GM10847 (cell line): ENCODE data around the gene ZFYVE27.

Experiments
- POLR2A ChIP-seq: IDR thresholded peaks from 2 replicates; pipeline ENCODE4 v1.6.1; 2011; ENCODE audit not compliant: insufficient read length; ENCODE audit errors: extremely low read depth

The ZFYVE27 gene

DNA sequence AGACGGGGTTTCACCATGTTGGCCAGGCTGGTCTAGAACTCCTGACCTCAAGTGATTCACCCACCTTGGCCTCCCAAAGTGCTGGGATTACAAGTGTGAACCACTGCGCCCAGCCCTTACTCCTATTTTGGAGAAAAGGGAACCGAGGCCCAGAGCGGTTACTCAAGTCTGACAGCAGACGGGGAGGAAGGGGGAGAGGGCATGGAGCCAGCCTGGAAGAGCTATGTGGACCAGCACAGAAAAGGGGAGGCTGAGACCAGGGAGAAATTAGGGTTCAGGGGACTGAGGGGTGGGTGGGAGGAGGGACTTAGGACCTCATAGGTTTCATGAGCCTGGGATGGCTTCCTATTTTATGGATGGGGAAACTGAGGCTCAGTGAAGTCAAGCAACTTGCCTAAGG lies 33.3 kb downstream of the ZFYVE27 start:
- no peak for TF ChIP-seq POLR2A

DNA sequence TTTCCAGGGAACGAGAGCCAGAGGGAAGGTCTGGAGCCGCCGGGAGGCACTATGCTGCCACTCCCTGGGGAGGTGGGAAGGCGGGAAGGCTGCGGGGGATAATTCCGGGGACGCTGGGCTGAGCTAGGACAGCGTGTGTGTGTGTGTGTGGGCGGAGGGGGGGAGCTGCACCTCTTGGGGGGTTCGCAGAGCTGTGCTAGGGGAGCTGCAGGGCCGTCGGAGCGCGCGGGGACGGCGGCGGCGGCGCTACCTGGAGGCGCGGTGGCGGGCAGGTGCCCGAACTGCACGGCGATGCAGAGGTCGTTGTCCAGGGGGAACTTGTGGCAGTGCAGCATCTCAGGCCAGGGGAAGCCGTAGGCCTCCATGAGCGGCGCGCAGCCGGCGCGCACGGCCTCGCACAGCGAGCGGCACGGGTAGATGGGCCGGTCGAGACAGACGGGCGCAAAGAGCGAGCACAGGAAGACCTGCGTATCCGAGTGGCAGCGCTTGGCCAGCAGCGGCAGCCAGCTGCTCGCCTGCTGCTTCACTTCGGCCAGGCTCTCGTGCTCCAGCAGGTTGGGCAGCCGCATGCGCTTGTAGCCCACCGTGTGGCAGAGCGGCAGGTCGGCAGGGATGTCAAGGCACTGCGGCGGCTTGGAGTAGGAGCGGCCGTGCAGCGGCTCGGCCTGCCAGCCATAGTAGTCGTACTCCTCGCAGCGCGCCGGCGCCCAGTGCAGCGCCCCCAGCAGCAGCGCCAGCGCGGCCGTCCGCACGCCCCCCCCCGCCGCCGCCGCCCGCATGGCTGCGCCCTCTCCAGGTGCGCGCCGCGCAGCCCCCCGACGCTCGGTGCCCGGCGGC lies 34.3 kb downstream of the ZFYVE27 start:
- TF ChIP-seq POLR2A = no peak

DNA sequence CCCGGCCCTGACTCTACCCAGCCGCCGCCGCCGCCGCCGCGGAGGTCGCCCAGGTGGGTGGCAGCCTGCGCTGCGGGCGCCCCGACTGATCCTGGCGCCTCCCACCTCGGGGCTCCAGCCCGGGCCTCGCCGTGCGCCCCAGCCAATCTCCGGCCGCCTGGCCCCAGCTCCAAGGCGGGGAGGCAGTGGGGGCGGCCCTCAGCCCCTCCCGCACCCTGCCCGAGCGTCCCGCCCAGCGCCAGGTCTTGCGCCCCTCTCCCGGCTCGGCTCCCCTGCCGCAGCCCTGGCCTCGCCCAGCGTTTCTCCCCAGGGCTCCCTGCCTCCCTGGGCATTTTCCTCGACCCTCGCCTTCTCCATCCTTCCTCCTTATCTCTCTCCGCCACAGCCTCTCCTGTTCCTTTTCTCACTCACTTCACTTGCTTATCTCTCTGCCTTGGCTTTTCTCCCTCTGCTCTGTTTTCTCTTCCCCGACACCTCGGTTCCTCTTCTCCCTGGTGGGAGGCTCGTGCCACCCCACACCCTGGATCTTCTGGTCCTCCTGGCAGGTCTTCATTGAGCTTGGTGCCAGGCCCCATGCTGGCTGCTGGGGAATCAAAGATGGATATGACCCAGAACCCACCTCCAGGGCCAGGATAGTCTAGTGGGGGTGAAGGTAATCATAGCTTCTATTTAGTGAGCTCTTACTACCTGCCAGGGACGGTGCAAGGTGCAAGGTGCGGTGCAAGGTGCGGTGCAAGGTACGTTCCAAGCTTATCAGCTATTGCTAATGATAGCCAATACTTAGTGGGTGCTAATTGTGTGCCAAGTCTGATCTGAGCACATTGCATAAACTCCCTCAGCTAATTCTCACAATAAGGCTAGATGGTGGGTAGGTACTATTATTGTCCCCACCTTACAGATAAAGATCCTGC lies 35.2 kb downstream of the ZFYVE27 start, which contains the start of gene SFRP5:
Gene SFRP5 (minus strand): TSS at position 87 of the 911 bp plus-strand sequence. CDS start 166 bp downstream, outside the sequence.
- no peak for TF ChIP-seq POLR2A

DNA sequence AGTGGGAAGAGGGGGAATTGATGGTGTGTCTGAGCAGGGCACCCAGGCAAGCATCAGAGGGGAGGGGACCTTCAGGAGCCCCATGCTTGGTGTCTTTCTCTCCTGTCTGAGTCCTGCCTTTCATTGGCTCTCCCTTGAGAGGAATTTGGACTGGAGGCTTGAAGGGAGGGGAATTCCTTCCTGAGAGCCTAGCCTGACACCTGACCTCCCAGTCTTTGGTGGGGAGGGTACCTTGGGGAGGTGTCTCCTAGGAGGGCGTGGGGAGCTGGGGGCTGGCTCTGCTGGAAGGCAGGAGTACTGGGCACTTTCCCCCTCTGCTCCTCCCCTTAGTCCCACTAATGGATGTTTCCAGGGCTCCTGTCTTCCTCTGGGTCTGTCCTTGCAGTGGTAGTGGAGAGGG lies 36.2 kb downstream of the ZFYVE27 start:
- TF ChIP-seq POLR2A = no peak

DNA sequence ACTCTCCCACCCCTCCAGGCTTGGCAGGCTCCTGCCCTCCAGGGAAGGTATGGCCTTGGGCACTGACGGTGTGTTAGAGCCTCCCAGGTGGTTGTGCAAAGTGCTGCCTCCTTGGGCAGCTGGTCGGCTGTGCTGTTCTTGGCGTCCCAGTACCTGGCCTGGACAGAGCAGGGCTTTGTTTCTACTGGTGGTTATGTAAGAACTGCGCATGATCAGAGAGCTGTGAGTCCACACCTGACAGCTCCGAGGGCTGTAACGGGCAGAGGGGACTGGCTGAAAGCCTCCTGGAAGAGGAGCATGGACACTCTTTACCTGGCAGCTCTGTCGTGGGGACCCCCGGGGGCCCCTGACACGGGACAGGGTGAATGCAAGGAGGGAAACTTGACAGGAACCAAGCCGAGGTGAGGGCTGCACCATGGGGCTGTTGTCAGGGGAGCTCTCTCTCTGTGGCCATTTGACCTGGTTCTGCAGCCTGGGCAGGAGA lies 37.9 kb downstream of the ZFYVE27 start:
- TF ChIP-seq POLR2A = no peak

DNA sequence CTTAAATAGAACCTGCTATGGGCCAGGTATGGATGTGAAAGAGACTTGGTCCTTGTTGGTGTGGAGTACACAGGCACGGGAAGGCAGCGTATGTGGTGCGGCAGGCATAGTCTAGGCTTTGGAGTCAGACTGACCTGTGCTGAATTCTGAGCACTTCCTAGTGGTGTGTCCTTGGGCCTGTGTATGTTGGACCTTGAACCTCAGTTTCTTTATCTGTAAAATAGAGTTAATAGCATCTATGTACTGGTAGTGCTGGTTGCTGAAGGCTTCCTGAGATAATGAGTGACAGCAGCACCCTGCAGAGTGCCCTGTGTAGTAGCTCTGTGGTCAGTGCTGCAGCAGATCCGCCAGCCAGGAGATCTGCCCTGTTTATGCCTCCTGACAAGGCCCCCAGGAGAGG lies 40.2 kb downstream of the ZFYVE27 start:
- no peak for TF ChIP-seq POLR2A

DNA sequence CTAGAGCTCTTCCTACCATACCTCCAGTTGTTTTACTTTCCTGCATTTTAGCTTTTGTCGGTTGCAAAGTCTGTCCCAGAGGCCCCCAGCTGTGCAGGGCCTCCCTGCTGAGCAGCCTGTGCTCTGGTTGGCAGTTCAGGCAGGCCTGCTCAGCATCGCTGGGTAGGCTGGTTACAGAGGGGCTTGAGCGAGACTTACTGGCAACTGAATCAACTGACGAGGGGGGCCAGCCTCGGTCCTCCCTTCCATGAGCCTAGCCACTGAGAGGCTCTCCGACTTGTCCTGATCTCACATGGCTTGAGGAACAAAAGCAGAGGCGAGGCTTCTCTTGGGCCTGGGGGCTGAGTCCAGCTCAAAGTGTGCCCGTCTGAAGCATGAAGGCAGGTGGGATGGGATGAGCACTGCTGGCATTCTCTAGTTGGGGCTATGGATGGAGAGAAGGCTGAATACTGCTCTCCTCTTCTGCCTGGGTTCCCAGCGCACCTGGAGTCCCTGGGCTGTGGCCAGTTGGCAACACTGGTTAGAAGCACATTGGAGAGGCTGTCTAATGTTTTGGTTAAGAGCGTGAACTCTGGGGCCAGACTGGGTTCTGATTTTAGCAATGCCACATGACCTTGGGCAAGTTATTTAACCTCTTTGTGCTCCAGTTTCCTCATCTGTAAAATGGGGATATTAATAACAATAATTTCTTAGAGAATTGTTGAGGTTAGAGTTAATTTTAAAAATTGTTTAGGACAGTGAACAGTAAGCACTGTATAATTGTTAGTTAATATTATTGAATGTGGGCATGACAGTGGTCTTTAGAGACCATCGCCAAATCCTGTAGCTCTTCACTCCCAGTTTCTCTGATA lies 41.7 kb downstream of the ZFYVE27 start:
- no peak for TF ChIP-seq POLR2A

DNA sequence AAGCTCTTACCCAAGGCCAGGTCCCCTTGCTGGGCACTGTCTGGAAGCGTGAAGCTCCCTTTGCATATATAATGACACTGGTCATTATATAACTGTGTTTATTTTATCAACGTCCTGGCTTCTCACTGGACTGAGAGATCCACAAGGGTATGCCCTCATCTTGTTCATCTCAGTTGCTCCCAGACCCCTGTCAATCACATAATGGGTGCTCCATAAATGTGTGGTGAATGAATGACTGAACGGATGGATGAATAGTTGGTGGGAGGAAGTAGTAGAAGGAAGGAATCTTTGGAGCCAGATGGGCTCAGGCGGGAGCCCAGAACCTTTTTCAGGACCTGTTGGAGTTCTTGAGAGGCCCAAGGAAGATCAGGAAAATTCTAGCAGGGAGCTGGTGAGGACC lies 42.6 kb downstream of the ZFYVE27 start:
- TF ChIP-seq POLR2A = no peak

DNA sequence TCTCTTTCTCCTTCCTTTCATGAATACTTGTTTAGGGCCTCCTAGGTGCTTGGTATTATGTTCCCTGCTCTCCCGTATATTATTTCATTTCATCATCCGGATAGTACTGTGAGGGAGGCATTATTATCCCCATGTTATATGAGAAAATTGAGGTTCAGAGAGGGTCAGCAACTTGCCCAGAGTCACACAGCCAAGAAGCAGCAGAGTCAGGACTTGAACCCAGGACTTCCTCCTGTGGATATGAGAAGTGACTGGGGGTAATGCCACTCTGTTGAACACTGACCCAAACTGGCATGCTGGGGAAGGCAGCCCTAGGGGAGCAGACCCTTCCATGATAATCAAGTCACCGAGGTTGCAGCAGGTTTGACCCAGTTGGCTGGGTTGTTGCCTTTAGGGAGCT lies 43.0 kb downstream of the ZFYVE27 start:
- no peak for TF ChIP-seq POLR2A

DNA sequence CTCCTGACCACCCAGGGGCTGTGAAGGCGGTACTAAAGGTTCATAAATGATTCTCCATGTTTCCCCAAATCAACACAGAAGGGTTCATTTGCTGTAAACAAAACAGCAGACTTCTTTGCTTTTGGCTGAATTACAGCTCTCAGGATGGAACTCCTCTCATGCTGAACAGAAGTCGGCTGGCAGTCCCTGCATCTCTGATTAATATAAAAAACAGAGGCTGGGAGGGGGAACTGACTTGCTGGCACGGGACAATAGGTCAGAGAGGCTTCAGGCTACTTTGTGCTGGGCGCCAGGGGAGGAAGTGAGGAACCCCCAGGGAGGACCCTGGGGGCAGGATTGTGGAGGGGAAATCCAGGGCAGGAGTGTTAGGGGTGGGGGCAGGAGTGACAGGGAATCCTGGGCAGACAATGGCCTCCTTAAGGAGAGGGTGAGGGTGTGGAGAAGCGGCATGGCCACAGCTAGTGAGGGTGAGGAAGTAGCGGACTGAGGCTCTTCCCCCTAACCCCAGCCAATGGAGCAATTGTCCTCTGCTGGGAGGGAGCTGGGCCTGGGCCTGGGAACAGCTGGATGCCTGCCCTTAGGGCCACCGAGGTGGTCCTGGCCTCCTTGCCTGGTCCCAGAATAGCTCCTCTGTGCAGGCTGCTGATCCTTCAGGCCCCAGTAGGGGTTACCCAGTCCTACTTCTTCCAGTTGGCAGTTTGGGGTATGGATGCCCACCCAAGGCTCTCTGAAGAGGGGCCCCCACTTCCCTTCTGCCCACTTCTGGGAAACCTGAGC lies 44.1 kb downstream of the ZFYVE27 start:
- no peak for TF ChIP-seq POLR2A

DNA sequence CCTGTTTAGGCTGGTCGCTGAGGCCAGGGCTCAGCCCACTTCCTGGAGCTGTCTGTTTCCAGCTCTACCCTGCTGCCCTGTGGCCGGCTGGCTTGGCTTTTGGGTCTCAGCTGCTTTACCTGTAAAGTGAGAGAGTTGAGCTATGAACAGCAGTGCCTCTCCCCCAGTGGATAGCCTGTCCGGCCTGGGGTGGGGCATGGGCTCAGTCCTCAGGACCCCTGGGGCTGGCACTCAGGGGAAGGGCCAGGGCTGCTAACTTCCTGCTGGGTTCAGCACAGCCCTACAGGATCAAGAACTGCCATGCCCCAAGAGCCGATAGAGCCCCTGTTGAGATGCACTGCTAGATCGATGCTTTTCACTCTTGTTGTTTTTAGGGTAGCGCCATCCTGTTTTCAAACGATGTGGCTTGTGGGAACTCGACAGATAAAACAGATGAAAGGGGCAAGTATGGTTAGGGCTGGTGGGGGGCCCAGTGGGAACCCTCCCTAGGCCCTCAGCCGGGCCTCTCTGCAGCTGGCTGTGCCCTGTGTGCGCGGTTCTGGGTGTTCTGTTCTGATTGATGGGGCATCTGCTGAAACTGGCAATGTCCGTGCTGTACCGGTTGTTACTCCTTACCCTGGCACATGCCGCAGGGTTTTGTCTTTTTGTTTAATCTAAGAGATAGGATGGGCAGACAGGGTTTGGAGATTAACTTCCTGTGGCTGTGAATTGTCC lies 44.8 kb downstream of the ZFYVE27 start:
- TF ChIP-seq POLR2A = no peak

DNA sequence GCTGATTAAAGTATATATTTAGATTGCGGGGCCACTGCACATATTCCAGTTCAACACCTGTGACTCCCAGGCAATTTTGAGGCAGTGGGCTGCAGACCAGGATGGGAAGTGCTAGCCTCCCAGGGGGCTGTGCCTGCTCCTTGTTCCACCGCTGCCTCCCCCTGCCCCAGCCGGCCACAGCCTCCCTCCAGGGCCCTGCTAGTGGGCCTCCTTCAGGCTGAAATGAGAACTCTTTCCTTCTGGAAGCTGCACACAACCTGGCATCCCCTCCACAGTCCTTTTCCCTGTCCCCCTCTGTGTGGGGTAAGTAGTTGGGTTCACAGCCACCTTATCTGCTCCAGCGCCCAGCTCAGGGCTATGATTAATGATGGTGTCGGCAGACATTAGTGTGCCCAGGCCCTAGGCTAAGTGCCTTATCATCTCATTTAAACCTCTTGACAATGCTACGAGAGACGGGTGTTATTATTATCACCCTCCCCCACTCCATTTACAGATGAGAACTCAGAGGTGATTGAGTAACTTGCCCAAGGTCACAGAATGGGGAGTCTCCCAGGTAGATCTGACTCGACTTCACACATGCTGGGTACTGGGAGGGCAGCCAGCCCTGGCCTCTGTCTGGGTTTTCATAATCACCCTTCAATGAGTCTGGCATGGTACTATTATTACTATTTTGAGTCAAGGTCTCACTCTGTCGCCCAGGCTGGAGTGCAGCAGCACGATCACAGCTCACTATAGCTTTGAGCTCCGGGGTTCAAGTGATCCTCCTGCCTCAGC lies 45.7 kb downstream of the ZFYVE27 start:
- TF ChIP-seq POLR2A = no peak
